HepG2 (cell line): ENCODE data around the gene PLEKHG2. TPM values are rescaled to one million over a fixed set of nuclear protein-coding genes. Genes with fewer than 3 reads are reported as not detected.

Experiments used
- KLF11 ChIP-seq: IDR thresholded peaks from 2 replicates; pipeline ENCODE4 v1.6.1; 2016; ENCODE audit warnings: missing compliant biosample characterization
- PAWR ChIP-seq: sonication (generic); formaldehyde crosslinking; IDR thresholded peaks from 2 replicates; pipeline ENCODE4 v1.4.0; 2020; ENCODE audit warnings: missing genetic modification reagents, mild to moderate bottlenecking, borderline replicate concordance
- PHF20 ChIP-seq: sonication (generic); formaldehyde crosslinking; IDR thresholded peaks from 2 replicates; pipeline ENCODE4 v1.5.0; 2020; ENCODE audit warnings: mild to moderate bottlenecking, missing genetic modification reagents
- POLR2A ChIP-seq, 2 experiments: IDR thresholded peaks; 2 replicates each; pipeline ENCODE4 v1.6.1; 2011; ENCODE audit warnings: low read depth in 2 of 2, low read length in 2 of 2, mild to moderate bottlenecking in 1 of 2, moderate library complexity in 1 of 2; ENCODE audit not compliant: insufficient read depth in 1 of 2
- POLR2AphosphoS2 ChIP-seq: IDR thresholded peaks from 2 replicates; pipeline ENCODE4 v1.6.1; 2011; ENCODE audit warnings: low read depth, low read length, improper control_type of control experiment
- RXRA ChIP-seq: sonication (generic); formaldehyde crosslinking; IDR thresholded peaks from 2 replicates; pipeline ENCODE4 v1.5.1; 2020; ENCODE audit warnings: missing genetic modification reagents
- THRA ChIP-seq: sonication (generic); formaldehyde crosslinking; IDR thresholded peaks from 2 replicates; pipeline ENCODE4 v1.4.0; 2020; ENCODE audit warnings: missing genetic modification reagents, borderline replicate concordance
- TP53 ChIP-seq: sonication (generic); formaldehyde crosslinking; conservative IDR thresholded peaks from 2 replicates; pipeline ENCODE4 v1.4.0; 2020; ENCODE audit warnings: missing genetic modification reagents
- XRCC5 ChIP-seq: fragments of 200-400 bp; formaldehyde crosslinking; optimal IDR thresholded peaks from 2 replicates; pipeline ENCODE3; 2017; ENCODE audit warnings: mild to moderate bottlenecking, low read length
- ZBED4 ChIP-seq: sonication (generic); formaldehyde crosslinking; IDR thresholded peaks from 2 replicates; pipeline ENCODE4 v1.4.0; 2020; ENCODE audit warnings: missing genetic modification reagents, borderline replicate concordance
- ZBTB26 ChIP-seq: IDR thresholded peaks from 2 replicates; pipeline ENCODE4 v1.6.1; 2016; ENCODE audit warnings: missing compliant biosample characterization, missing genetic modification reagents, borderline replicate concordance
- ZBTB43 ChIP-seq: sonication (generic); formaldehyde crosslinking; conservative IDR thresholded peaks from 2 replicates; pipeline ENCODE4 v1.4.0; 2020; ENCODE audit warnings: missing genetic modification reagents
- ZNF256 ChIP-seq: sonication (generic); formaldehyde crosslinking; conservative IDR thresholded peaks from 2 replicates; pipeline ENCODE4 v1.4.0; 2020; ENCODE audit warnings: missing genetic modification reagents
- ZNF567 ChIP-seq: sonication (generic); formaldehyde crosslinking; IDR thresholded peaks from 2 replicates; pipeline ENCODE4 v1.8.1; 2023; ENCODE audit warnings: mild to moderate bottlenecking, missing genetic modification reagents, borderline replicate concordance
- ZNF841 ChIP-seq: sonication (generic); formaldehyde crosslinking; IDR thresholded peaks from 2 replicates; pipeline ENCODE4 v1.8.1; 2023; ENCODE audit warnings: missing genetic modification reagents, borderline replicate concordance
- polyA plus RNA-seq, 8 experiments: library from polyadenylated mRNA; depleted of rRNA in 3 of 8; stranded (reverse) in 7 of 8; unstranded in 1 of 8; fragments of >200 nt; fragmentation: Illumina TruSeq in 4 of 8; extraction: Trizol in 4 of 8; gene quantifications; 2 replicates each; pipeline versions ENCODE4 v1.2.1 to v1.2.3, GENCODE V29; 2011 to 2016; ENCODE audit warnings: low read depth in 4 of 8, missing spikeins in 1 of 8, mixed read lengths in 1 of 8; ENCODE audit not compliant: insufficient read depth in 1 of 8
- total RNA-seq, 5 experiments: library from RNA; depleted of rRNA; stranded (reverse); fragments of >200 nt; fragmentation: Illumina TruSeq; extraction: Trizol; gene quantifications; 2 replicates each; pipeline ENCODE4 v1.2.3, GENCODE V29; 2016; ENCODE audit warnings: low read depth in 1 of 5

PLEKHG2 gene
- total and polyA plus RNA-seq, 2 of the 13 experiments (the other 11 are each of a cell fraction or from before 2014, with no cell fraction given) = 3.6 to 6.8 TPM

GRCh38 chr19:39428283-39429112 lies 16.0 kb downstream of the PLEKHG2 start (continued):
- TF ChIP-seq ZBED4 (no peak), PAWR (CRISPR knock-in tag) (no peak), RXRA (CRISPR knock-in tag) (peak; percentile 38; the same call in 1 of the 2 replicates), POLR2AphosphoS2 (no peak), THRA (peak; percentile 49; the same call in 1 of the 2 replicates), XRCC5 (peak; percentile 58), ZNF256 (no peak), PHF20 (CRISPR knock-in tag) (no peak), ZBTB26 (CRISPR knock-in tag) (0 out of 2 replicates have a peak, but pooled peaks have one; percentile 22), ZNF841 (CRISPR knock-in tag) (no peak), TP53 (no peak), POLR2A (IDR thresholded peaks at IDR 0.05; ENCODE audit: insufficient read depth in 1 of 2, low read depth in 2 of 2, low read length in 2 of 2) (no peak), ZBTB43 (no peak), ZNF567 (CRISPR knock-in tag) (no peak), KLF11 (peak; percentile 23; the same call in 1 of the 2 replicates)
